Measurements from ENCODE around the gene COL2A1.

GRCh38 chr12:48025281-48025680 is 21.0 kb upstream of the COL2A1 start:
- TF ChIP-seq CTCF (IDR thresholded peaks at IDR 0.05; ENCODE audit: extremely low read depth in 1 of 2, insufficient read depth in 1 of 2, low read depth in 1 of 2, low read length in 2 of 2): no peak
- no peak for TF ChIP-seq EZH2 (IDR thresholded peaks at IDR 0.05; ENCODE audit: borderline replicate concordance, low read depth, low read length, severe bottlenecking)
- TF ChIP-seq POLR2A (IDR thresholded peaks at IDR 0.05; ENCODE audit: low read depth, low read length): no peak
- TF ChIP-seq POLR2AphosphoS5 (IDR thresholded peaks at IDR 0.05; ENCODE audit: insufficient read depth, low read depth, low read length): no peak
- no peak for TF ChIP-seq GATA2 (IDR thresholded peaks at IDR 0.05; ENCODE audit: insufficient read depth, insufficient read length, low read depth, low read length)
- no peak for TF ChIP-seq JUN (IDR thresholded peaks at IDR 0.05; ENCODE audit: borderline replicate concordance, insufficient read depth, insufficient read length, low read depth)

Measured in endothelial cell of umbilical vein (primary cell).